Fibroblast of skin of abdomen (primary cell): Measurements from ENCODE around the gene KRT83. TPM values are rescaled to one million over a fixed set of nuclear protein-coding genes. Genes with fewer than 3 reads are reported as not detected.

ENCODE experiments used
- DNase-seq: peaks from one replicate; pipeline ENCODE4 v3.0.0-alpha.2; 2013
- polyA plus RNA-seq, 2 experiments: library from polyadenylated mRNA; unstranded; fragments of 120-200 nt; gene quantifications; one replicate each; pipeline ENCODE4 v1.2.1, GENCODE V29; 2013; ENCODE audit not compliant: insufficient read length in 2 of 2

KRT83 gene
- polyA plus RNA-seq (2013, experiment 1 of 2; ENCODE audit: insufficient read length), result not detected
- not detected for polyA plus RNA-seq (2013, experiment 2 of 2; ENCODE audit: insufficient read length)

DNA sequence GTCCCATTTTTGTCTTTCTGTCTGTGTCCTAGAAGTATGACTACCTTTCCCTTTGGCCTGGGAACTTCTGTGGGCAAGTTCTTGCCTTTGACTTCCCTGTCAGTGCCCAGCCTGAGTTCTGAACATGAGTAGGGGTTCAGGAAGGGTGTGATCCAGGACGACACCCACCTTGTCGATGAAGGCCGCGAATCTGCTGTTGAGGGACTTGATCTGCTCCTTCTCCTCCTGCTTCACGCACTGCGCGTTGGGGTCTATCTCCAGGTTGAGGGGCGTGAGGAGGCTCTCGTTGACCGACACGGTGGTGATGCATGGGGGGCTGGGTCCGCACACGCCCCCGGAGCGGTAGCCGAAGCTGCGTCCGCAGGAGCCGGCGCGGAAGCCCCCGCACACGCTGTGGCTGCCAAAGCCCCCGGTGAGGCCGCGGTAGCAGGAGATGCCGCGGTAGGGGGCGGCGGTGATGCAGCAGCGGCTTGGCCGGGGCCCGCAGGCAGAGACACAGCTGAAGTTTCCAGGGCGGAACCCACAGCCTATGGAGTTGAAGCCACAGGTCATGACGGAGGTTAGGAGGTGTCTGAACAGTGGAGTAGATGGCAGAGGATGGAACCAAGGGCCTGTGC, at the start of gene KRT83:
Gene KRT83 (minus strand): TSS at position 615 of the 617 bp plus-strand sequence. CDS start 63 bp downstream, at position 552.
- no peak for DNase-seq

DNA sequence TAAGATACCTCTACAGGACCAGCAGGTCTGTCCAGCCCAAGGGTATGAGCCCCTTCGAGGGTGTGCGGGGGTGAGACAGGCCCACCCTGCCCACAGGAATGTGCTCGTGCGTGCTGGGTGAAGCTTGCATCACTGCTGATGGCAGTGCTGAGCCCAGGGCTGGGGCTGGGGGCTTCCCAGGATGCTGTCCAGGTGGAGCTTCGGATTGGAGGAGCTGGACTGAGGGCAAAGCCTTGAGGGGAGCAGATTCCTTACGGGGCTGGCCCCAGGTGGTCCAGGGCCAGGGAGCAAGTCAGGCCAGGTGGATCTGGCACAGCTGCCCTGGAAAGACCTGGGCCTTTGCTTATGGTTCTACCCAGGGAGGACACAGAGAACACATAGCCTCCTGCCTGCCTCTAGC, 48.6 kb upstream of the KRT83 start:
- DNase-seq, result no peak

DNA sequence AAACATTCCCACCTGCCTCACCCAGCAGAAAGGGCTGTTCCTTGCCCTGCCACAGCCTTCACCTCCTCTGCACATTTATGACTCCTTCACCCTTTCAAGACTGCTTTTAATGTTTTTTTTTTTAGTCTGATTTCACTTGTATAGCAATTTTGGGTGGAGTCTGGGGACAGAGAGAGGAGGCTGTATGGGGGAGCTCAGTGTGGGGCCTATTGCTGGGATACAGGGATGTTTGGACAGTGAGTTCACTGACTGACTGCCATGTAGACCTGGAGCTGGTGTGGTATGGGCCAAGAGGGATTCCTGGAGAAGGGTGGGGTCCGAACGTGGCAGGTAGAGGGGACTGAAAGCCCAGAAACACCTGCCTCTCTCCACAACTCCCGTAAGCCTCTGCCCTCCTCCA, 48.0 kb upstream of the KRT83 start:
- no peak for DNase-seq

DNA sequence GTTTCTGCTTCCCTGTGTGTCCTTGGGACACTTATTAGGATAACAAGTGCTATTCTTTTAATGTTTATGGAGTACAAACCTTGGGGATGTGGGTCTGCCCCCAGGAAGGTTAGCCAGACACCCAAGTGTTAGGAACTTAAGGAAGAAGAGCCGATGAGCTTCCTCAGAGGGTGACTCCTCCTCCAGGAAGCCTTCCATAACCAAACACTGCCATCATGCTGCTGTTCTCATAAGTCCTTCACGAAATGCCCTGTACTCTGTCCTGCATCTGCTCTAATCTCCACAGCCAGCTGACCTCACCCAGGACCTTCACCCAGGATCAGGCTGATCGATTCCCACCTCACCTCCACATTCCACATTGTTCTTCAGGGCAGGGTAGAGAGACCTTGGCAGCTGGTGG, 47.3 kb upstream of the KRT83 start:
- DNase-seq, result no peak

DNA sequence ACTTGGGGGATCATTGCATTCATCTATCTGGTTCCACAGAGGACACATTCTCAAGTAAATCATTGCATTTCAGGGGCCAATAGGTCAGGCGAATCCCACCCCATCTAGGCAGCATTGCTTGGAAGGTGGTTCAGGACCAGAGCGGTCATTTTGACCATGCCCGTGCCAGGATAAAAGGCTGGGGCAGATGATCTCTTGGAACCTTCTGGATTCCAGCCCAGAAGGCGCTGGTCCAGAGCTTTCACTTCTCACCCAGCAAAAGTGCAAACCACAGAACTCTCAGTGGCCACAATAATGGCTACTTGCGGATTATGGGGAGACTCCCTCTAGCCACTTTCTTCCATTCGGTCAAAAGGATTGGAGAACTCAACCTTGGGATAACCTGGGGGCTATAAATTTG, 46.7 kb upstream of the KRT83 start:
- DNase-seq, result no peak

DNA sequence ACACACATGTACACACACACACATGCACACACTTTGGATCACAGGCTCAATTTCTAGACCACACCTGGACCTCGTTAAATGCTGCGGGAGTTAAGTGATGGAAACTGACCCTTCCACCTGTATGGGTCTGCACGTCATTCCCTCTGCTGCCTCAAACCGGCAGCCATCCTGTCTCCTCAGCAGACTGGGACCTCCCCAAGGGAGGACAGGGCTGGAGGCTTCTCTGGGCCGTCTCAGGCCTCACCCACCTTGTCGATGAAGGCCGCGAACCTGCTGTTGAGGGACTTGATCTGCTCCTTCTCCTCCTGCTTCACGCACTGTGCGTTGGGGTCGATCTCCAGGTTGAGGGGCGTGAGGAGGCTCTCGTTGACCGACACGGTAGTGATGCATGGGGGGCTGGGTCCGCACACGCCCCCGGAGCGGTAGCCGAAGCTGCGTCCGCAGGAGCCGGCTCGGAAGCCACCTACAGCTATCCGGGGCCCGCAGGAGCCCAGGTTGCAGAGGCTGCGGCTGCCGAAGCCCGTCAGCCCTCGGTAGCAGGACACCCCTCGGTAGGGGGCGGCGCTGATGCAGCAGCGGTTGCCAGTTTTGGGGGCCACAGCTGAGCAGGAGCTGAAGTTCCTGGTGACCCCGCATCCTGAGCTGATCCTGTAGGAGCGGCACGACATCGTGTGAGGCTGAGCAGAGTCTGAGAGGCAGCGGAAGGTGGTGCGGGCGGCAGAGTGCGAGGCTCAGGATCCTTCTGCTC, 45.7 kb upstream of the KRT83 start, which contains the start of gene KRT85:
Gene KRT85 (minus strand): TSS at position 744 of the 748 bp plus-strand sequence. CDS start 76 bp downstream, at position 668.
- no peak for DNase-seq

DNA sequence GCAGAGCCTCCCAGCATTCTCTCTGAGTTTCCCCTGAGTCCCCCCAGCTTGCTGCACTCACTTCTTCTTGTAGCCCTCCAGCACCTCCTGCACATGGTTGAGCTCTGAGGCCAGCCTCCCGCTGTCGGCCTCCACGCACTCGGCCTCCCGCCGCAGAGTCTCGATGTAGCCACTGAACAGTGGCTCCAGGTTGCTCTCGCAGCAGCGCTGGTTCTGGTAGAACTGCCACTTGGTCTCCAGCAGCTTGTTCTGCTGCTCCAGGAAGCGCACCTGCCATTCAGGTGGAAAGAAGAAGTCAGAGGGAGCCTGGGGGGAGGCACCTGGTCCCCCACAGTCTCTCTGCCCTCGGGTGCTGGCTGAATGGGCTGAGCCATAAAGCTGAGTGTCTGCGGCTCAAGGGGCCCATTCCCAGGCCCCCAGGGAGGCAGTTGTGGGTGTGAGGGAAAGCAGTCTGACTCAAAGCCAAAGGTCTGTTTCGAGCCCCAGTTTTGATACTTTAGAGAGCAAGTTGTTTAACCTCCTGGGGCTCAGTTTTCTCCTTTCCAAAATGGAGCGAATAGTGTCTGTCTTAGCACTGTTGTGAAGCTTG, 43.8 kb upstream of the KRT83 start:
- DNase-seq, result no peak

DNA sequence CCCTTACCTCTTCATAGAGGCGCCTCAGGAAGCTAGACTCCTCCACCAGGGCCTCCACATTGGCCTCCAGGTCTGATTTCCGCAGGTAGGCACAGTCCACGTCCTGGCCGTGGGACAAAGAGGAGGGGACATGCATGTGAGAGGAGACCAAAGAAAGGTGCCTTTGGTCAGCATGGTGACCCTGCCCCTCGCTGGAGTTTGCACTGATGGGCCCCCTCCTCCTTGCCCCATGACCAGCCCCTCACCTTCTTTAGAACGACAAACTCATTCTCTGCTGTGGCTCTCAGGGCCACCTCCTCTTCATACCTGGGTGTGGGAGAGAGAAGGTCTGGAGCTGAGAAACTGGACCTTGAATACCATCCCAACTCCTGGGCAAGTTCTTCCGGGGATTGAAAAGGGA, 42.9 kb upstream of the KRT83 start:
- DNase-seq, result no peak

DNA sequence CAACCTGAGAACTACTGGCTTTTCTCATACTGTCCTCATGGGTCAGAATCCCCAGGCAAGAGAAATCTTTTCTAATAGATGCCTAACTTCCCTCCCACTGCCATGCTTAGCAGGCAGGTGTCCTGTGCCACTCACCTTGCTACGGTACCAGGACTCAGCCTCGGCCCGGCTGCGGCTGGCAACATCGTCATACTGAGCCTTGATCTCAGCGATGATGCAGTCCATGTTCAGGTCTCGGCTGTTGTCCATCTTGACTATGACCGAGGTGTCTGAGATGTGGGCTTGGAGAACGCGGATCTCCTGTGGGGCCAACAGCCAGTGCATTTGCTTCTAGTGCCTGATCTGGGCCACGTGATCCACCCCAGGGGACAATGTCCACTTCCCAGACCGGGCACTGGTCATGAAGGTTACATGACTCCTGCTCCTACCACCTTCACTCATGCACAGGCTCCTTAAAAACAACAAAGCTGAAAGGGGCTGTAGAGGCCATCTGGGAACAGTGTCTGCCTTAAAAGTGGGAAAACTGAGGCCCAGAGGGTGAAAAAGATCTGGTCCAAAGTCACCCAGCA, 42.0 kb upstream of the KRT83 start:
- DNase-seq, result no peak

DNA sequence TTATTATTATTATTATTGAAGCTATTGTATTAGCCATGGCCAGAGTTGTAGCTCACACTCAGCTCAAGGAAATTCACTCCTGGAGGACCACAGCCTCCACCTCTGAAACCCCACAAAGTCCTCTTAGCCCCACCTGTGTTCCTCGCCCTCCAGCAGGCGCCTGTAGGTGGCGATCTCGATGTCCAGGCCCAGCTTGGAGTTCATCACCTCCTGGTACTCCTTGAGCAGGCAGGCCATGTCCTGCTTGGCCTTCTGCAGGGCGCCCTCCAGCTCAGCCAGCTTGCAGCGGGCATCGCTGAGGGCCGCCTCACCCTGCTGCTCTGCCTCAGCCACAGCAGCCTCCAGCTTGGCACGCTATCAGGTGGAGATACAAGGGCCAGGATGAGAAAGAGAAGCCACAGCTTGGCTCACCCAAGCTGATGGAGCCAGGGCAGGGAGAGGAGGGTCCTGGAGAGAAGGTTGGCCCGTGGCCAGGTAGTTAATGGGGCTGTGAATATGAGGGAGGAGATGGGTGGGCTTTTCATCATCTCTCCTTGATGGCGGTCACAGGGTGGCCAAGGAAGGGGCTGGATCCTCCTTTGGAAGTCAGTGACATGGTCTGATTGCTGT, 41.0 kb upstream of the KRT83 start:
- no peak for DNase-seq

DNA sequence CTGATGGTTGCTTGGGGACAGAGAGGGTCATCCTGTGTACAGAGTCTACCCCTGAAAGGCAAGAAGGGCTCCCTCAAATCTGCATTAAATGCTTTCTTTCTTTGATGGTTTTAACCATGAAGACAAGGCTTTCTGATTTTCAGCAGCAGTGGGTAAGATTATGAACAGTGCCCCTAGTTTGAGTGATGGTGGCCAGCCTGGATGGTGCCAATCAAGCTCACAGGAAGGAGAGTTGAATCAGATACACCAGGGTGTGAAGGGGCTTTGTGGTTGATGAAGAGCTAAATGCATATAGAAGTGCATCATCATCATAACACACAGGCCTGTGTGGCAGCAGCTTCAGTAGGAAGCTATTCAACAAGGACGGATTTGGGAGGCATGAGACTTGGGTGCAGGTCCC, 40.4 kb upstream of the KRT83 start:
- no peak for DNase-seq

DNA sequence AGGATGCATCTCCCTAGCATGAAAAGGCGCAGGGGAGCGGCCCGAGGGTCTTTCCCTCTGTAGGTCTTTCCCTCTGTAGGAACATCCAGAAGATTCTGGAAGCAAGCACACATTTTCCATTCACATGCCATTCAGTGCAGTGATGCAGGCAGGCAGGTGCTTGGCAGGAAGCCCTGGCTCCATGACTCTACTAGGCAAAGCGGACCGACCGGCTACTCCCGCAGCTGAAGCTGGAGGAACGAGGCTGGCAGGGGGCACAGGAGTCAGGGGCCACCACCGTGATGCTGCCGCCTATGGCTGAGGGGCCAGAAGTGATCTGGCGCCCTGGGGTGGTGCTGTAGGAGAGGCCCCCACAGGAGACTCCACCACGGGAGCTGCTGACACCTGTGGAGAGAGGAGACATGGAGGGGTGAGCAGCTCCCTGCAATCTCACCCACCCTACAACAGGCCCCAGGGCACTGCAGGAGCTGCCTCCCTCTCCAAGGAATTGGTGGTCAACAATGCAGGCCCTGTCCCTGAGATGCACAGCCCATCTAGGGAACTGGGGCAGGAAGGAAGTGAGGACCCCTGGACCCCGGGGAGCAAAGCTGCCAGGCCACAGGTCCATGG, 39.6 kb upstream of the KRT83 start:
- DNase-seq, result no peak

DNA sequence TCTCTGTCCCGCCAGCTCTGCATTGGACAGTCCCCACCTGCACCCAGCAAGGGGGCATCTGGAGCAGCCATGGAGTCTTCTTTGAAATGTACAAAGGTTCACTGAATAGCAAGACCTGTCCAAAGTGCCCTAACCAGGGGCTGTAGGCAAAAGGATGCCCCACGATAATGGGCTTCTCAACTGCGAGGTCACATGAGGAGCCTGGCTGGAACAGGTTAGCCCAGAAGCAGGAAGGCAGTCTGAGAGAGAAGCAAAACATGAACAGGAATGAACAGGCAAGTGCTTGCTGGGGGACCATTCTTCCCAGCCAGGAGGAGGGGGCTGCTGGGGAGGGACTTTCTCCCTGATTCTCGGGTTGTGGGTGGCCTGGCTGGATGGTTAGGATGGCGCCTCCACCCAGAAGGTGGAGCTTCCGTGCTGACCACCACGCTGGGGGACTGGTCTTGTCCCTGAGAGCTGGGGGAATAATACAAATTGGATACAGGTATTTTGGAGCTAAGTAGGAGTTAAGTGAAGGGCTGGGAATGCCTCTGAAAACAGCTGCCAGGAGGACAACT, 39.0 kb upstream of the KRT83 start:
- DNase-seq, result no peak

DNA sequence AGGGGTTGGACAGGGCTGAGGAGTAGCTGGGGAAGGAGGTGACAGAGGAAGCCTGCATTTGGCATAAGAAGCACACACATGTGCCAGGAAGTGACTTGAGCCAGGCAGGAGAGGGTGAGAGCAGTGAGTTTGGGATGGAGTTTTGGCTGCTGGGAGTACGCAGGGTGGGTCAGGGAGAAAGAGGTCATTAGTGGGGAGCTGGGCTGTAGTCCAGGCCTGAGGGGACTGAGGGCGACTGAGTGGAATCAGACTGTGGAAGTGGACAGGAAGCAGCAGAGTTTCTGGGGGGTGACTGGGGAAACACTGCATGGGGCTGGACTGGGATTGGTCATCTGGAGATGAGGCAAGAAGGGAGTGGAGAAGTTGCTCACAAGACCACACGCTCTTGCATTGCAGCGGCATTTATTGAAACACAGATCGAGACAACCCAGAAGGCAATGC, 38.4 kb upstream of the KRT83 start:
- no peak for DNase-seq

DNA sequence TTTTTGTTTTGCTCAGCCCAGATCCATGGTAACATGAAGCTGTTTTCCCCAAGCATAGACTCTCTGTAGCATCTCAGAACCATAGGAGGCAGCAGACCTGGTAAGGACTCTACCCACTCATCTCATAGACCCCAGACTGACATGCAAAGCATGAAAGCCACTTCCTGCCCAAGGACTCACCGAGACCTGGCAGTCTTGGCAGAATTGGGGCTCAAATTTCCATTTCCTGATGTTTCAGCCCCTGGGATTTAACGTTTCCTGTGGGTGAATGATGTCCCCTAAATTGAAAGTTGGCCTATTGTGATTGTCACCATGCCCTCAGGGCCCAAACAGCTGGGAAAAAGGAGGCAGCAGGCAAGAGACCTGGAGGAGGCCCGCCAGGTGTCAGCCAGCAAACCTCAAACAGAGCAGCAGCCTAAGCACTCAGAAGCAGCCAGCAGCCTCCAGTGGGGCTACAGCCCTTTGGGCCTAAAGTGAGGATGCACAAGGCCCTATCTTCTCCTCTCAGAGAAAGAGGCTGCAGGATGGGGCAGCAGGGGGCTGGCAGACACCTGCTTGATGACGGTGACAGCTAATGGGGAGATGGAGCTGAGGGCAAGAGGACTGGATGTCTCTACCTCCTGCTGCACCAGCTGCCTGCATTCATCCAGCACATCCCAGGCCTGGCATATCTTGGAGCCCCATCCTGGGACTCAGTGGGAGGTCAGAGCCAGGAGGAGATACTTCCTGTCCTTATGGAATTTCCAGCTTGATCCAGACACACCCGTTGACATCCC, 37.6 kb upstream of the KRT83 start:
- peak; percentile 2 for DNase-seq

DNA sequence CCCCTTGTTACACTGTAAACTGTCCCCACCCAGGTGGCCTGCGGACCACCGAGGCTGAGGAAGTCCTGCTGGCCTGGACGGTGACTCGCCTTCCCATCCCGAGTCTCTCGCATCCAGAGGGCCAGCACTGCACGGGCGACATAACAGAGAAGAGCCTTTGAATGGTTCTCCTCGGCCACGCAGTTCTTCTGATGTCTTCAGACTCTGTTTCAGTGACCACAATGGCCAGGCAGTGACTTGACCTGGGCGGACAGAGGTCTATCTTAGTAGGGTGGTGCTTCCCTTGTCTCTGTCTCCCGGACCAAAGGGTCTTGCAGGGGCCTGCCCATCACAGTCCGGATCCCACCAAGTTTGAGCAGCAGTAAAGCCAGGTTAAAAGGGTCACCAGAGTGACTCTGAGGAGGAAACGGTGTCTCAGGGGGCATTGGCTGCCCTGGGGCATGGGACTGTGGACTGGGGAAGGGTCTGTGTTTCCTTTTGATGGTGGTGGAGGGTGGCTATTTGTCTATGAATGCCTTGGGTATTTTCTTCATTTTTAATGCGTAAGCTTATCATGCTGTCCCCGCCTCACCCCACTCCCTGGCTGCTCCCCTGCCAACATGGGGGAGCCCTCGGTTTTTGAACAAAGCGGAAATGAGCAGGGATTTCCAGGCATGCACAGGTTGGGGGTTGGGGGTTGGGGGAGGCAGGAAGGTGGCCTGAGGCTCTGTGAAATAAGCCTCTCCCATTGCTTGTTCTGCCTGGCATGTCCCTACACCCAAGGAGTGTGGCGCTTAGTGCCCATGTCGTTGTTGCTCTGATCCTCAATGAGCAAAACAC, 35.8 kb upstream of the KRT83 start:
- DNase-seq, result no peak

DNA sequence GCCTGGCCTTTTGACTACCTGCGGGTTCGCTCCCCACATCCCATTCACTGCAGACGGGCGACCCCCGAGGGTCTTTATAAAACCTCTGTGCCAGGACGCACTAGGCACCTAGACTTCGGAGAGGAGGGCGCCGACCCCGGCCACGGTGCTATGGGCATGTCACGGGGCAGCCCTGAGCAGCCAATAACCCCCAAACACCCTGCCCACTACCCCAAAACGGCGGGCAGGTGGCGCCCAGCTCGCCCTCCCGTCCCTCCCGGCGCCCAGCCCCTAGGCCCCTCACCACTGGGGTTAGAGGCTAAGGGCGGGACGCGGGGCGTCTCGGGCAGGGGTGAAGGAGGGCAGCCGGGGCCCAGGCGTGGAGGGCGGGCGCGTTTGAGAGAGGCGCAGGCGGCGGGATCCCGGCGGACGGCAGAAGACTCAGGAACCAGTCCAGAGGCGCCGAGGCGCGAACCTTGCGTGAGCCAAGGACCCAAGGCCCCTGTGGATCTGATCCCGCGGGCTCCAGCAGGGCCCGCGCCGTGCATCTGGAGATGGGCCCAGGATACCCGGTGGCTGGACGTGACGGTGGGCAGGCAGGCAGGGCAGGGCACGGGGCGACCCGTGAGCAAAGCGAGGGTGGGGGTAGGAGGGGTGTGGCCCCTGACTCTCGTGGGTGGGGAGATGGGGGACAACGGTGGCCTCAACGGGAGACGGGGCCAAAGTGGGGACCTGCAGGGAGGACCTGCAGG, 35.0 kb upstream of the KRT83 start:
- no peak for DNase-seq

DNA sequence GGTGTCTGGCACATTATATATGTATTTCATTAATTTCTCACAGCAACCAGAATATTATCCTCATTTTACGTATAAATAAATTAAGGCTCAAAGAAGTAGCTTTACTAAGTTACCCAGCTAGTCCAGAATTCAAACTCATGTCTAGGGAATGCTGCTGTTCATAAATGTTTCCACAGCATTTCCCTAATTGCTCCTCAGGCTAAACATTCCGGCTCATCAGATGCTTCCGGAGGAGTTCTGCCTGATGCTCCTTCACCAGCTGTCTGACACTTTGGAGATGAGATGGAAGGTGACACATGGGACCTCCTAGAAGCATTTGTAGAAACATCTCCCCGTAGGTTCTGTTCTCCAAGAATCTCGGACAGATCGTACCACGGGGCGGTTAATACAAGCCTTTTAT, 34.0 kb upstream of the KRT83 start:
- DNase-seq, result peak; percentile 2

DNA sequence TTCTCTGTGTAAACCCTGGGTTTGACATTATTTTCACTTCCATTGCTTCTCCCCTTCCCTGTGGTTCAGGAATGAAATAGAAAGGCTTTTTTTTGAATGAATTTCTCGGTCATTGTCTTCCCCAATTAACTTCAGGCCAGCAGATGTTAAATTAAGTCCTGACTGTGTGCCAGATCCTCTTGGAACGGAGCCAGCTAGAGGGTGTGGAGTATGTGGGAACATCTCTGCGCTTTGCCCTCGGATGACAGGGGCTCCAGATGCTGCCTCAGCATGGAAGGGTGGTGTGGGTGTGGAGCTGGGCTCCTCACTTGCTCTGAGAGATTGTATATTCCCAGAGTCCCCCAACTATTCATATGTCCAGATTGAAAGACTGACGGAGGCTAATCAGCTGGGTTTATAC, 33.0 kb upstream of the KRT83 start:
- DNase-seq, result no peak

DNA sequence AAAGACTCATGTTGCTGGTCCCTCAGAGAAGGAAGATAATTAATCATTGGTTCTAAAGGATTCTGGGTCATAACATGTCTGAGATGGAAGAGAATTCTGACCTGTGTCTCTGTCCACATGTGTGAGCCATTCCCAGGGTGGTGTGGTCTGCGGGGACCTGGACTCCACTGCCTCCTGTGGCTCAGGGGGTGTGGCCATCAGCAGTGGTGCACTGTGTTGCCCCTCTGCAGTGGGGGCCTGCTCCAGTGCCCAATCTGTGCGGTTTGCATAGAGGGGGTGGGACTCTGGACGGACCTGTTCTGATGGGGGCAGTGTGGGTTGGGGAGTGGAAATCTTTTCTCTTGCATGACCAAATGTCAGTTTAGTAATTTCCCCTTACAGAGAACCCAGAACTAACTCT, 32.6 kb upstream of the KRT83 start:
- DNase-seq, result no peak
